ENCODE data around the gene PROK1. TPM values are rescaled to one million over a fixed set of nuclear protein-coding genes. Genes with fewer than 3 reads are reported as not detected.

PROK1 gene
- total and polyA plus RNA-seq, 11 donors: 0.07 to 3.4 (median 0.40) TPM; not detected in 4

DNA sequence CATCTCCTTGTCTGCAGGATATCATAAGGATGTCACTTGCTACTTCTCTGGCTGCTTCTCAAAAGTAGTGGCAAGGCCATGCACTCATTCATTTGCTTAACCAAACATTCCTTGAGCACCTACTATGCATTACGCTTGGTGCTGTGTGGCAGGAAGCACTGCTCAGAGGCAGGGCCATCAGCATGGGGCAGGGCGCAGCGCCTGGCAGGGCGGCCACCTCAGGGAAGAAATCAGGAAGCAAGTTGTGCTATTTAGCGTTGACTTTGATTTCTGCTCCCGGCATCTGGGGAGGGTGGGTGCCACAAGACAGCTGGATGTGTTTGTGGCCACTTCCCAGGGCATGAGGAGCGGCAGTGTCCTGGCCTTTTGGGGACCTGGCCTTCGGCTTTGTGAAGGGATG, 27.9 kb downstream of the PROK1 start:
- Histone ChIP-seq H3K4me1 (peaks cover 0 to 26% (median 10%) of the 10 kb centered on the region in 12 donors), H3K9me3 (no peaks in the 10 kb centered on the region), H3K27me3 (peaks cover 0 to 3% (median 0%) of the 10 kb centered on the region in 9 donors), H3K27ac (no peak overlapping the region), H3K4me3 (no peak overlapping the region), H3K36me3 (no peaks in the 10 kb centered on the region)
- TF ChIP-seq, protein P1, sequence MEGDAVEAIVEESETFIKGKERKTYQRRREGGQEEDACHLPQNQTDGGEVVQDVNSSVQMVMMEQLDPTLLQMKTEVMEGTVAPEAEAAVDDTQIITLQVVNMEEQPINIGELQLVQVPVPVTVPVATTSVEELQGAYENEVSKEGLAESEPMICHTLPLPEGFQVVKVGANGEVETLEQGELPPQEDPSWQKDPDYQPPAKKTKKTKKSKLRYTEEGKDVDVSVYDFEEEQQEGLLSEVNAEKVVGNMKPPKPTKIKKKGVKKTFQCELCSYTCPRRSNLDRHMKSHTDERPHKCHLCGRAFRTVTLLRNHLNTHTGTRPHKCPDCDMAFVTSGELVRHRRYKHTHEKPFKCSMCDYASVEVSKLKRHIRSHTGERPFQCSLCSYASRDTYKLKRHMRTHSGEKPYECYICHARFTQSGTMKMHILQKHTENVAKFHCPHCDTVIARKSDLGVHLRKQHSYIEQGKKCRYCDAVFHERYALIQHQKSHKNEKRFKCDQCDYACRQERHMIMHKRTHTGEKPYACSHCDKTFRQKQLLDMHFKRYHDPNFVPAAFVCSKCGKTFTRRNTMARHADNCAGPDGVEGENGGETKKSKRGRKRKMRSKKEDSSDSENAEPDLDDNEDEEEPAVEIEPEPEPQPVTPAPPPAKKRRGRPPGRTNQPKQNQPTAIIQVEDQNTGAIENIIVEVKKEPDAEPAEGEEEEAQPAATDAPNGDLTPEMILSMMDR (IDR thresholded peaks at IDR 0.05): no peak
- TF ChIP-seq POLR2A (IDR thresholded peaks at IDR 0.05): no peak
- intact Hi-C loops (cut with DNase I): no loop called here
- no peak for DNase-seq
- WGBS, 4 donors: 80 to 91% (median 88%) methylated on average over 8 of the region's 8 CpGs
- ATAC-seq: no peak

- 23 to 27% (median 27%) methylated on average over 4 of the region's 4 CpGs for WGBS, 4 donors
- ATAC-seq: no peak
Observed at GRCh38 chr1:110480356-110481096, 29.6 kb downstream of the PROK1 start.

DNA sequence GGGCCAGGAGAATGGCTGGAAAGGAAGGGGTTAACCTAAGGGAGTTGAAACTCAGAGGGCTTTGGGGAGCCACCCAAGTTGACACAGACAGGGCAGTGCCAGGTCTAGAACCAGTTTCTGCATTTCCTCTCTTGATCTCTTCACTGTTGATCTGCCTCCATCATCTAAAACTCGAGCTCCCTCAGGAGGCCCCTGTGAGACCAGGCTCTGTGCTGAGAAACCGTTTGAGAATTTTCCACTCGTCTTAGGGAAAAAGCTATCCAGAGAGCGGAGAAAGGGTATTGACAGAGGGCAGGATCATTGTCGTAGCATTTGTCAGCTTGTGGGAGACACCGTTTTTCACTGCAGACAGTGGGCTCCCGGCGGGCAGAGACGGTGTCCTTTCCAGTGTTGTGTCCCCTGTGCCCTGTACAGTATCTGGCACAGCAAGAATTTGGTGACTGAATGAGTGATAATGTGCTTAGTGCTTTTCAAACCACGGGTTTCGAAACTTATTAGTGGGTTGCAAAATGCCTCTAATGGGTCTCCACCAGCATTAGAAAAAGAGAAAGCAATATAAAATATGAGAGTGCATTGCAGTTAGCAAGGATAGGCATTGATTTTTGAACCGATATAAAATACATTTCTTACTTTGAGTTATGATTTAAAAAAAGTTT, 31.1 kb downstream of the PROK1 start:
- Histone ChIP-seq H3K4me3 (no peak overlapping the region), H3K36me3 (no peaks in the 10 kb centered on the region), H3K4me1 (peaks cover 0 to 30% (median 10%) of the 10 kb centered on the region in 12 donors), H3K27me3 (peaks cover 0 to 3% (median 0%) of the 10 kb centered on the region in 9 donors), H3K27ac (no peak overlapping the region), H3K9me3 (no peaks in the 10 kb centered on the region)
- intact Hi-C loops (cut with DNase I): no loop called here
- 37 to 41% (median 39%) methylated on average over 12 of the region's 12 CpGs for WGBS, 4 donors
- ATAC-seq (peak in 1 of 4 donors; percentile 32), DNase-seq (no peak)
- TF ChIP-seq, protein P1 (IDR thresholded peaks at IDR 0.05): no peak
- no peak for TF ChIP-seq POLR2A (IDR thresholded peaks at IDR 0.05)

More at GRCh38 chr1:110480356-110481096, 29.6 kb downstream of the PROK1 start:
- Histone ChIP-seq H3K9me3 (no peaks in the 10 kb centered on the region), H3K36me3 (no peaks in the 10 kb centered on the region), H3K4me3 (no peak overlapping the region), H3K27ac (no peak overlapping the region), H3K4me1 (peaks cover 0 to 30% (median 10%) of the 10 kb centered on the region in 12 donors), H3K27me3 (peaks cover 0 to 3% (median 0%) of the 10 kb centered on the region in 9 donors)
- no peak for DNase-seq
- no peak for TF ChIP-seq POLR2A (IDR thresholded peaks at IDR 0.05)
- TF ChIP-seq, protein P1 (IDR thresholded peaks at IDR 0.05): no peak
- intact Hi-C loops (cut with DNase I): no loop called here

DNA sequence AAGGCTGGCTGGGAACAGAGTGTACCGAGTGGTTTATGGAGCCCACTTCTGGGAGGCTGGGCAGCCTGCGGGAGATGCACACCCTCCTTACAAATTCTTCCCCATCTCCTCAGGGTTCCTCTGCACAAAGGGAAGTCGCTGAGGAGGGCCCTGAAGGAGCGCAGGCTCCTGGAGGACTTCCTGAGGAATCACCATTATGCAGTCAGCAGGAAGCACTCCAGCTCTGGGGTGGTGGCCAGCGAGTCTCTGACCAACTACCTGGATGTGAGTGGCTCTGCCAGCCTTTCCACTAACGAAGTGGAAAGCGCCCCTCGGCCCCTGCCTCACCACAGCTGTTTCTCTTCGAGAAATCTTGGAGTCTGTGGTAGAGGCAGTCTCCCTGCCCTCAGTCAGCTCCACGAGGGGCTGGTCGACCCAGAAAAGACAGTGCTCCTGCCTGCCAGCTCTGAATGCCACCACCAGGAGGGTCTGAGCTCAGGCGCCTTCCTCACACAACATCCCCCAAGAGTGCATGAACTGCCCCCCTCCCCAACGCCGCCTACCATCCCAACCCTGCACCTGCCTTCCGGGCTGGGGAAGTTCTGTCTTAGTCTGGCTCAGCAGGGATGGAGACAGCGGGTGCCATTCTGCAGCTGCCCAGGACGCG, 31.8 kb downstream of the PROK1 start:
- intact Hi-C loops (cut with DNase I): no loop called here
- H3K4me1 ChIP-seq: peaks cover 0 to 23% (median 10%) of the 10 kb centered on the region in 12 donors

More for the DNA sequence above, 31.8 kb downstream of the PROK1 start:
- ATAC-seq (no peak), DNase-seq (no peak)
- no peak overlapping the region for H3K4me3 ChIP-seq
- H3K9me3 ChIP-seq: no peaks in the 10 kb centered on the region
- 58 to 64% (median 60%) methylated on average over 15 to 18 of the region's 18 CpGs for WGBS, 4 donors
- H3K27me3 ChIP-seq: peaks cover 0 to 3% (median 0%) of the 10 kb centered on the region in 9 donors
- TF ChIP-seq POLR2A (IDR thresholded peaks at IDR 0.05): no peak
- TF ChIP-seq, protein P1 (IDR thresholded peaks at IDR 0.05): no peak
- no peak overlapping the region for H3K27ac ChIP-seq
- no peaks in the 10 kb centered on the region for H3K36me3 ChIP-seq

Data from heart left ventricle (tissue), 16 donors.